Measurements from ENCODE around the gene LRP1-AS. TPM values are rescaled to one million over a fixed set of nuclear protein-coding genes. Genes with fewer than 3 reads are reported as not detected.
A peak's percentile ranks its signal among the peaks of the same experiment; 100 is the strongest.

LRP1-AS gene
- total RNA-seq, 1 experiment from 2014 or later: not detected

- in situ Hi-C loops (cut with HindIII; ENCODE audit: low pct_unique_long_range_greater_than_20kb, low sequenced_read_pairs): no loop called here
These were observed 25.7 kb upstream of the LRP1-AS start for GRCh38 chr12:57173089-57173488.

GRCh38 chr12:57171668-57172067 lies 24.2 kb upstream of the LRP1-AS start:
- H3K9me3 ChIP-seq (ENCODE audit: control insufficient read depth, insufficient read depth, low read depth, low read length): no peaks in the 10 kb centered on the region
- in situ Hi-C loops (cut with HindIII; ENCODE audit: low pct_unique_long_range_greater_than_20kb, low sequenced_read_pairs) (no loop called here), intact Hi-C loops (cut with micrococcal nuclease; ENCODE audit: unreplicated experiment) (no loop called here)
- no peak overlapping the region for H3K27ac ChIP-seq (ENCODE audit: low read length)
- no peaks in the 10 kb centered on the region for H3K36me3 ChIP-seq (ENCODE audit: control insufficient read depth, insufficient read depth, low read length)
- no peaks in the 10 kb centered on the region; the same call in 1 of the 2 replicates for H3K4me1 ChIP-seq (ENCODE audit: control insufficient read depth, insufficient read depth, low read length)
- no peaks in the 10 kb centered on the region for H3K27me3 ChIP-seq (ENCODE audit: control insufficient read depth, insufficient read depth, low read length)
- no peak overlapping the region for H3K4me3 ChIP-seq (ENCODE audit: low read depth in 2 of 2, low read length in 2 of 2)
- no TSS peak for BruUV-seq (replicated peaks)
- TF ChIP-seq SIN3A (IDR thresholded peaks at IDR 0.05; ENCODE audit: borderline replicate concordance, insufficient read depth, low read depth, low read length): no peak
- ATAC-seq (no peak), DNase-seq (ENCODE audit: low read depth, low spot score) (no peak)
- ChIA-PET POLR2A (no interaction called here), CTCF (no interaction called here)

More at GRCh38 chr12:57173089-57173488, 25.7 kb upstream of the LRP1-AS start:
- Histone ChIP-seq H3K27me3 (ENCODE audit: control insufficient read depth, insufficient read depth, low read length) (no peaks in the 10 kb centered on the region), H3K4me3 (ENCODE audit: low read depth in 2 of 2, low read length in 2 of 2) (no peak overlapping the region), H3K4me1 (ENCODE audit: control insufficient read depth, insufficient read depth, low read length) (no peaks in the 10 kb centered on the region), H3K36me3 (ENCODE audit: control insufficient read depth, insufficient read depth, low read length) (no peaks in the 10 kb centered on the region), H3K9me3 (ENCODE audit: control insufficient read depth, insufficient read depth, low read depth, low read length) (no peaks in the 10 kb centered on the region), H3K27ac (ENCODE audit: low read length) (no peak overlapping the region)
- ATAC-seq: peak; percentile 77
- TF ChIP-seq REST (IDR thresholded peaks at IDR 0.05; ENCODE audit: insufficient read depth in 1 of 2, low read depth in 2 of 2, low read length in 1 of 2): no peak
- TF ChIP-seq CTCF (IDR thresholded peaks at IDR 0.05): peak; percentile 84
- no TSS peak for BruUV-seq (replicated peaks)
- no peak for DNase-seq (ENCODE audit: low read depth, low spot score)
- ChIA-PET POLR2A (no interaction called here), CTCF (interaction anchor here (0.6 to 1.7 kb wide), 6 partner anchors 9 to 104 kb away, joined by 3 to 11 read pairs (median 4); no protein-coding TSS in a partner anchor)
- intact Hi-C loops (cut with micrococcal nuclease; ENCODE audit: unreplicated experiment): no loop called here

GRCh38 chr12:57170927-57171326 lies 23.5 kb upstream of the LRP1-AS start:
- no peaks in the 10 kb centered on the region for H3K9me3 ChIP-seq (ENCODE audit: control insufficient read depth, insufficient read depth, low read depth, low read length)
- ChIA-PET CTCF (no interaction called here), POLR2A (no interaction called here)
- DNase-seq (ENCODE audit: low read depth, low spot score): no peak
- no peak for ATAC-seq
- H3K4me3 ChIP-seq (ENCODE audit: low read depth in 2 of 2, low read length in 2 of 2): no peak overlapping the region
- TF ChIP-seq TCF7L2 (IDR thresholded peaks at IDR 0.05; ENCODE audit: low read depth, low read length) (no peak), CTCF (IDR thresholded peaks at IDR 0.05) (no peak), POLR2AphosphoS5 (IDR thresholded peaks at IDR 0.05; ENCODE audit: low read depth, low read length) (no peak), REST (IDR thresholded peaks at IDR 0.05; ENCODE audit: insufficient read depth in 1 of 2, low read depth in 2 of 2, low read length in 1 of 2) (no peak)
- H3K36me3 ChIP-seq (ENCODE audit: control insufficient read depth, insufficient read depth, low read length): no peaks in the 10 kb centered on the region
- intact Hi-C loops (cut with micrococcal nuclease; ENCODE audit: unreplicated experiment) (no loop called here), in situ Hi-C loops (cut with HindIII; ENCODE audit: low pct_unique_long_range_greater_than_20kb, low sequenced_read_pairs) (no loop called here)
- H3K27me3 ChIP-seq (ENCODE audit: control insufficient read depth, insufficient read depth, low read length): no peaks in the 10 kb centered on the region
- H3K4me1 ChIP-seq (ENCODE audit: control insufficient read depth, insufficient read depth, low read length): no peaks in the 10 kb centered on the region; the same call in 1 of the 2 replicates
- no TSS peak for BruUV-seq (replicated peaks)
- H3K27ac ChIP-seq (ENCODE audit: low read length): no peak overlapping the region
